K562 (cell line): ENCODE results near the gene TSTD1. TPM values are rescaled to one million over a fixed set of nuclear protein-coding genes. Genes with fewer than 3 reads are reported as not detected.
A peak's percentile ranks its signal among the peaks of the same experiment; 100 is the strongest.

ENCODE experiments used
- CBFA2T2 ChIP-seq: fragments of 450-650 bp; conservative IDR thresholded peaks from 2 replicates; pipeline ENCODE4 v1.6.1; 2017; ENCODE audit warnings: mild to moderate bottlenecking
- CHCHD3 ChIP-seq: fragments of 250-450 bp; sonication (Bioruptor Pico); IDR thresholded peaks from 2 replicates; pipeline ENCODE4 v2.1.2; 2022; ENCODE audit warnings: mild to moderate bottlenecking
- CHD1 ChIP-seq: fragments of 200-600 bp; sonication (generic); IDR thresholded peaks from one replicate; pipeline ENCODE4 v1.6.1; 2012; ENCODE audit warnings: mild to moderate bottlenecking, moderate library complexity, low read length, inconsistent platforms
- DPF2 ChIP-seq: fragments of 450-650 bp; IDR thresholded peaks from 2 replicates; pipeline ENCODE4 v1.6.1; 2016
- FOSL1 ChIP-seq: fragments of 200-800 bp; sonication (Bioruptor generic); conservative IDR thresholded peaks from 2 replicates; pipeline ENCODE4 v1.6.1; 2016; ENCODE audit warnings: missing genetic modification characterization, missing compliant biosample characterization
- GABPA ChIP-seq: fragments of 200-800 bp; sonication (Bioruptor generic); conservative IDR thresholded peaks from 2 replicates; pipeline ENCODE4 v1.6.1; 2016; ENCODE audit warnings: low read depth, missing genetic modification characterization, missing compliant biosample characterization
- HMG20B ChIP-seq: fragments of 250-450 bp; sonication (Bioruptor Pico); IDR thresholded peaks from 2 replicates; pipeline ENCODE4 v1.5.0; 2021; ENCODE audit warnings: mild to moderate bottlenecking
- NCOR1 ChIP-seq: fragments of 450-650 bp; IDR thresholded peaks from 2 replicates; pipeline ENCODE4 v1.6.1; 2016; ENCODE audit warnings: mild to moderate bottlenecking, moderate library complexity
- NFIC ChIP-seq: fragments of 450-650 bp; IDR thresholded peaks from 2 replicates; pipeline ENCODE4 v1.6.1; 2017; ENCODE audit warnings: mild to moderate bottlenecking, inconsistent platforms
- NR2C1 ChIP-seq, 2 experiments: fragments of 450-650 bp; IDR thresholded peaks; 2 replicates each; pipeline ENCODE4 v1.6.1; 2017; ENCODE audit warnings: mild to moderate bottlenecking in 2 of 2, antibody characterized with exemption in 1 of 2, inconsistent platforms in 1 of 2, missing compliant biosample characterization in 1 of 2, missing genetic modification characterization in 1 of 2
- NR3C1 ChIP-seq: sonication (generic); formaldehyde crosslinking; IDR thresholded peaks from 2 replicates; pipeline ENCODE4 v1.8.1; 2022; ENCODE audit warnings: missing genetic modification reagents
- RBM15 ChIP-seq: fragments of 200-400 bp; formaldehyde crosslinking; IDR thresholded peaks from 2 replicates; pipeline ENCODE4 v1.6.1; 2018; ENCODE audit warnings: mild to moderate bottlenecking, low read length, moderate library complexity; ENCODE audit not compliant: insufficient read depth
- SAFB2 ChIP-seq: fragments of 200-400 bp; formaldehyde crosslinking; IDR thresholded peaks from 2 replicates; pipeline ENCODE4 v1.6.1; 2018; ENCODE audit warnings: borderline replicate concordance, low read length, low read depth, moderate library complexity; ENCODE audit not compliant: severe bottlenecking
- SNRNP70 ChIP-seq: fragments of 200-400 bp; formaldehyde crosslinking; optimal IDR thresholded peaks from 2 replicates; pipeline ENCODE3; 2017; ENCODE audit warnings: low read depth, low read length
- ZNF780A ChIP-seq: fragments of 250-450 bp; sonication (Bioruptor Pico); IDR thresholded peaks from 2 replicates; pipeline ENCODE4 v1.5.0; 2021; ENCODE audit warnings: mild to moderate bottlenecking
- polyA plus RNA-seq, 8 experiments: library from polyadenylated mRNA; depleted of rRNA in 4 of 8; stranded (reverse) in 5 of 8; unstranded in 3 of 8; fragments of >200 nt; fragmentation: Nextera tagmentation in 2 of 8; fragmentation: Illumina TruSeq in 1 of 8; extraction: Ambion mirVana in 2 of 8; extraction: Trizol in 1 of 8; gene quantifications; 2 replicates each; pipeline versions ENCODE4 v1.2.1 to v1.2.3, GENCODE V29; 2011 to 2014; ENCODE audit warnings: inconsistent platforms in 1 of 8, missing spikeins in 1 of 8
- total RNA-seq, 7 experiments: library from RNA; depleted of rRNA in 6 of 7; stranded (reverse); fragments of >200 nt in 6 of 7; fragmentation: Illumina TruSeq in 2 of 7; extraction: Trizol in 2 of 7; gene quantifications; 2 replicates each; pipeline versions ENCODE4 v1.2.1 to v1.2.3, GENCODE V29; 2011 to 2021; ENCODE audit warnings: low replicate concordance in 1 of 7
- TF ChIP-seq, protein P1 (sequence below): sonication (generic); formaldehyde crosslinking; IDR thresholded peaks from 2 replicates; pipeline ENCODE4 v1.8.0; 2023; ENCODE audit warnings: mild to moderate bottlenecking, missing genetic modification reagents
- TF ChIP-seq, protein P2 (sequence below): fragments of 250-450 bp; sonication (Bioruptor Pico); IDR thresholded peaks from 2 replicates; pipeline ENCODE4 v1.4.0; 2020; ENCODE audit warnings: mild to moderate bottlenecking, moderate library complexity
- TF ChIP-seq, protein P3 (sequence below): sonication (generic); formaldehyde crosslinking; IDR thresholded peaks from 2 replicates; pipeline ENCODE4 v1.8.0; 2022; ENCODE audit warnings: missing genetic modification reagents, mild to moderate bottlenecking, moderate library complexity, borderline replicate concordance
- TF ChIP-seq, protein P4 (sequence below): fragments of 450-650 bp; conservative IDR thresholded peaks from 2 replicates; pipeline ENCODE4 v1.6.1; 2016; ENCODE audit warnings: missing genetic modification characterization, low read depth, mild to moderate bottlenecking, missing compliant biosample characterization, moderate library complexity

TSTD1 gene
- total and polyA plus RNA-seq, 9 of the 15 experiments (the other 6 are each of a cell fraction or from before 2014, with no cell fraction given), result 0.23 to 0.53 TPM; not detected in 7

DNA sequence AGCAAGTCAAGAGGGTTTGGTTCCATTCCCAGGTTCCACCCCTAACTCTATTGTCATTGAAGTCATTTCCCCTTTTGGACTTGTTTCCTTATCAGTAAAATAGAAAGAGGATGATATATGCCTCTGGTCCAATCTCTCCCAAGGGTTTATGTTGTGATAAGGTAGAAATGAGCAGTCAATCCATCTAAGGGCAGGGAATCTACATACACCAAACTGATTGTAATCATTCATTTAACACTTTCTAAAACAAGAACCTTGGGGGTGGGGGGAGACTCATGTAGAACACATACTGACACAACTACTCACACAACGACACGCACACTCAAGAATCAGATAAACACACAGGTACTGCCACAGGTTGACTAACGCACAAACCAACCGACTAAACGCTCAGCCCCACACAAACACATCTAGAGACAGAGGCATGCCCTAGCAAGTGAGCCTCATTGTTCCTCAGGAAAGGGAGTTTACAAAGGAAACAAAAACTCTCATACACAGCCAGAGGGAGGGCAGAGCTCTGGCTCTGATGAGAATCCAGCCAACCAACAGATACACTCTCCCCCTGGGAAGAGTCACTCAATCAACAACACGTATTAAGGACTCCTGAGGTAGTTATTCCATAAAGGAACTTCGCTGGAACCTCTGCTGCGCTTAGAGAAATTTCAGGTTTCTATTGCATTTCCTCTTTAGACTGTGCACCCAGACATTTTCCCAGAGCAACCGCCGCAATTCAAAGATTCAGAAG is 18.8 kb downstream of the TSTD1 start (continued):
- TF ChIP-seq, protein P1, sequence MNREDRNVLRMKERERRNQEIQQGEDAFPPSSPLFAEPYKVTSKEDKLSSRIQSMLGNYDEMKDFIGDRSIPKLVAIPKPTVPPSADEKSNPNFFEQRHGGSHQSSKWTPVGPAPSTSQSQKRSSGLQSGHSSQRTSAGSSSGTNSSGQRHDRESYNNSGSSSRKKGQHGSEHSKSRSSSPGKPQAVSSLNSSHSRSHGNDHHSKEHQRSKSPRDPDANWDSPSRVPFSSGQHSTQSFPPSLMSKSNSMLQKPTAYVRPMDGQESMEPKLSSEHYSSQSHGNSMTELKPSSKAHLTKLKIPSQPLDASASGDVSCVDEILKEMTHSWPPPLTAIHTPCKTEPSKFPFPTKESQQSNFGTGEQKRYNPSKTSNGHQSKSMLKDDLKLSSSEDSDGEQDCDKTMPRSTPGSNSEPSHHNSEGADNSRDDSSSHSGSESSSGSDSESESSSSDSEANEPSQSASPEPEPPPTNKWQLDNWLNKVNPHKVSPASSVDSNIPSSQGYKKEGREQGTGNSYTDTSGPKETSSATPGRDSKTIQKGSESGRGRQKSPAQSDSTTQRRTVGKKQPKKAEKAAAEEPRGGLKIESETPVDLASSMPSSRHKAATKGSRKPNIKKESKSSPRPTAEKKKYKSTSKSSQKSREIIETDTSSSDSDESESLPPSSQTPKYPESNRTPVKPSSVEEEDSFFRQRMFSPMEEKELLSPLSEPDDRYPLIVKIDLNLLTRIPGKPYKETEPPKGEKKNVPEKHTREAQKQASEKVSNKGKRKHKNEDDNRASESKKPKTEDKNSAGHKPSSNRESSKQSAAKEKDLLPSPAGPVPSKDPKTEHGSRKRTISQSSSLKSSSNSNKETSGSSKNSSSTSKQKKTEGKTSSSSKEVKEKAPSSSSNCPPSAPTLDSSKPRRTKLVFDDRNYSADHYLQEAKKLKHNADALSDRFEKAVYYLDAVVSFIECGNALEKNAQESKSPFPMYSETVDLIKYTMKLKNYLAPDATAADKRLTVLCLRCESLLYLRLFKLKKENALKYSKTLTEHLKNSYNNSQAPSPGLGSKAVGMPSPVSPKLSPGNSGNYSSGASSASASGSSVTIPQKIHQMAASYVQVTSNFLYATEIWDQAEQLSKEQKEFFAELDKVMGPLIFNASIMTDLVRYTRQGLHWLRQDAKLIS (CRISPR knock-in tag), result no peak
- no peak for TF ChIP-seq CHCHD3 (CRISPR knock-in tag)
- TF ChIP-seq NR2C1 (IDR thresholded peaks at IDR 0.05), result 0 out of 2 replicates have a peak, but pooled peaks have one; percentile 16
- no peak for TF ChIP-seq NR2C1 (tag; IDR thresholded peaks at IDR 0.05)
- TF ChIP-seq SAFB2, result no peak
- no peak for TF ChIP-seq ZNF780A (CRISPR knock-in tag)
- TF ChIP-seq, protein P2, sequence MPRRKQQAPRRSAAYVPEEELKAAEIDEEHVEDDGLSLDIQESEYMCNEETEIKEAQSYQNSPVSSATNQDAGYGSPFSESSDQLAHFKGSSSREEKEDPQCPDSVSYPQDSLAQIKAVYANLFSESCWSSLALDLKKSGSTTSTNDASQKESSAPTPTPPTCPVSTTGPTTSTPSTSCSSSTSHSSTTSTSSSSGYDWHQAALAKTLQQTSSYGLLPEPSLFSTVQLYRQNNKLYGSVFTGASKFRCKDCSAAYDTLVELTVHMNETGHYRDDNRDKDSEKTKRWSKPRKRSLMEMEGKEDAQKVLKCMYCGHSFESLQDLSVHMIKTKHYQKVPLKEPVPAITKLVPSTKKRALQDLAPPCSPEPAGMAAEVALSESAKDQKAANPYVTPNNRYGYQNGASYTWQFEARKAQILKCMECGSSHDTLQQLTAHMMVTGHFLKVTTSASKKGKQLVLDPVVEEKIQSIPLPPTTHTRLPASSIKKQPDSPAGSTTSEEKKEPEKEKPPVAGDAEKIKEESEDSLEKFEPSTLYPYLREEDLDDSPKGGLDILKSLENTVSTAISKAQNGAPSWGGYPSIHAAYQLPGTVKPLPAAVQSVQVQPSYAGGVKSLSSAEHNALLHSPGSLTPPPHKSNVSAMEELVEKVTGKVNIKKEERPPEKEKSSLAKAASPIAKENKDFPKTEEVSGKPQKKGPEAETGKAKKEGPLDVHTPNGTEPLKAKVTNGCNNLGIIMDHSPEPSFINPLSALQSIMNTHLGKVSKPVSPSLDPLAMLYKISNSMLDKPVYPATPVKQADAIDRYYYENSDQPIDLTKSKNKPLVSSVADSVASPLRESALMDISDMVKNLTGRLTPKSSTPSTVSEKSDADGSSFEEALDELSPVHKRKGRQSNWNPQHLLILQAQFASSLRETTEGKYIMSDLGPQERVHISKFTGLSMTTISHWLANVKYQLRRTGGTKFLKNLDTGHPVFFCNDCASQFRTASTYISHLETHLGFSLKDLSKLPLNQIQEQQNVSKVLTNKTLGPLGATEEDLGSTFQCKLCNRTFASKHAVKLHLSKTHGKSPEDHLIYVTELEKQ (CRISPR knock-in tag), result no peak
- no peak for TF ChIP-seq NR3C1 (CRISPR knock-in tag)
- 0 out of 2 replicates have a peak, but pooled peaks have one; percentile 17 for TF ChIP-seq CBFA2T2
- no peak for TF ChIP-seq SNRNP70
- TF ChIP-seq NFIC, result 0 out of 2 replicates have a peak, but pooled peaks have one; percentile 2
- TF ChIP-seq, protein P3, sequence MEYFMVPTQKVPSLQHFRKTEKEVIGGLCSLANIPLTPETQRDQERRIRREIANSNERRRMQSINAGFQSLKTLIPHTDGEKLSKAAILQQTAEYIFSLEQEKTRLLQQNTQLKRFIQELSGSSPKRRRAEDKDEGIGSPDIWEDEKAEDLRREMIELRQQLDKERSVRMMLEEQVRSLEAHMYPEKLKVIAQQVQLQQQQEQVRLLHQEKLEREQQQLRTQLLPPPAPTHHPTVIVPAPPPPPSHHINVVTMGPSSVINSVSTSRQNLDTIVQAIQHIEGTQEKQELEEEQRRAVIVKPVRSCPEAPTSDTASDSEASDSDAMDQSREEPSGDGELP, result no peak
- TF ChIP-seq RBM15, result no peak
- TF ChIP-seq NCOR1, result peak; percentile 52; the same call in 1 of the 2 replicates
- peak; percentile 30; the same call in 1 of the 2 replicates for TF ChIP-seq GABPA (tag)
- TF ChIP-seq, protein P4, sequence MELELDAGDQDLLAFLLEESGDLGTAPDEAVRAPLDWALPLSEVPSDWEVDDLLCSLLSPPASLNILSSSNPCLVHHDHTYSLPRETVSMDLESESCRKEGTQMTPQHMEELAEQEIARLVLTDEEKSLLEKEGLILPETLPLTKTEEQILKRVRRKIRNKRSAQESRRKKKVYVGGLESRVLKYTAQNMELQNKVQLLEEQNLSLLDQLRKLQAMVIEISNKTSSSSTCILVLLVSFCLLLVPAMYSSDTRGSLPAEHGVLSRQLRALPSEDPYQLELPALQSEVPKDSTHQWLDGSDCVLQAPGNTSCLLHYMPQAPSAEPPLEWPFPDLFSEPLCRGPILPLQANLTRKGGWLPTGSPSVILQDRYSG (tag), result no peak
- no peak for TF ChIP-seq HMG20B (CRISPR knock-in tag)
- TF ChIP-seq CHD1, result peak; percentile 38
- TF ChIP-seq DPF2, result peak; percentile 55
- TF ChIP-seq FOSL1 (tag), result peak; percentile 18; the same call in 1 of the 2 replicates
